Measurements from ENCODE around the gene DEAF1.
"Not testable (repeated sequence)": the region's sequence is repeated elsewhere in the genome, so short reads cannot be mapped to it uniquely, and the experiment has no call there.

The DEAF1 gene

DNA sequence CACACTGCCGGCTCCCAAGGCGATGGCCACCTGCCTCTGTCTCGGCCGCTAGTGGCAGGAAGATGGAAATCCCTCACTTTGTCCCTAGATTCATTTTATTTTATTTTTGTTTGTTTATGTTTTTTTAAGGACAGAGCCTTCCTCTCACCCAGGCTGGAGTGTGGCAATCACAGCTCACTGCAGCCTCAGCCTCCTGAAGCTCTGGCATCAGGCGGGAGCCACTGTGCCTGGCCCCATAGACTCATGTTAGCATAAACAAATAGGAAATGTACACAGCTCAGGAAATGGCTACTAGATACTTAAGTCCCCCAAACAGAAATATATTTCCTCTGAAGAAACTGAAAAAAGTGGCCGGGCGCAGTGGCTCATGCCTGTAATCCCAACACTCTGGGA, 4.1 kb upstream of the DEAF1 start:
- DNase-seq, result no peak

DNA sequence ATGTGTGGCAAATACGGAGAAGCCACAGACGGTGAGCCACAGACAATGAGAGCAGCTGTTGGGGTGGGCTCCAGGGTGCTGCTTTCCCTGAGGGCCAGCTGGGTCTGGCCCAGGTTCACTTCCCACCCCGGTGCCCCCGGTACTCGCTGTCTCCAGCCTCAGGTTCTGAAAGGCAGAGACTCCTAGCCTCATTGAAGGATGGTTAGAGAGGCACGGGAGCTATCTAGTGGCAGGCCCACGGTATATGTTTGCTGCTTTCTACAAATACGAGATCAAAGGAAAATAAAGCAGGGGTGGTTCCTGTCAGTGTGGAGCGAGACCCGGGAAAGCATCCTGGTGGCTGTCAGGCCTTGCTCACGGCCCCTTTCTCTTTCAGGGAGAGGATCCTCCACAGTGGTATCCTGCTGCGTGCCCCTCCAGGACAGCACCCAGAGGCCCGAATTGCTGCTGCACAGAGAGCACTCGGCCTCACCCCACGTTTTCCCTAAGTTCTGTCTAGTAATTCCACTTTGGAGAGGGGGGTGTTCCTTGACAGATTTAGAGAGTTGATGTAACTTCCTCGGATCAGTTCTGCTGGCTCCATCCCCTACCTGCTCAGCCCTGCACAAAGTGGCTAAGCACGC, 3.6 kb upstream of the DEAF1 start:
- no peak for DNase-seq

DNA sequence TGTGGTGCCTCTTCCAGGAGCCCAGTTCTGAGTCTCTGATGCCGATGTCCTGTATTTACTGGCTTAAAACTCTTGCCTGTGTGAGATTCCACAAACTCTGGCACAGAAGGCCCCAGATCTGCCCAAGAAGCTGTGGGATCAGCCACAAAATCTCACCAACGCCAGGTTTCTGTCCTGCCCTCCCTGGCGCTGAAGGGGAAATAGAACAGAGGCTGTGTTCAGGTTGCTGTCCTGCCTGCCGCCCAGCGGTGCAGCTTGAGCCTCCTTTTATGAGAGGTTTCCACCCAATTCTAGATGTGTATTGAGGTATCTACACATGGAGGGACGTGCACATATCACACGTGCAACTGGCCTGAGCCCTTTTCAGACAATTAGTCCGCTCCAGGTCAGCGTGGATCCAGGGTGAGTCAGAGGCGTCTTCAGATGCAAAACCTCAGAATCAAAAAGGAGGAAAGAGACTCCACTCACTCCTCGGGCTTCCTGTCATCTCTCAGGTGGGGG, 2.8 kb upstream of the DEAF1 start:
- no peak for DNase-seq

DNA sequence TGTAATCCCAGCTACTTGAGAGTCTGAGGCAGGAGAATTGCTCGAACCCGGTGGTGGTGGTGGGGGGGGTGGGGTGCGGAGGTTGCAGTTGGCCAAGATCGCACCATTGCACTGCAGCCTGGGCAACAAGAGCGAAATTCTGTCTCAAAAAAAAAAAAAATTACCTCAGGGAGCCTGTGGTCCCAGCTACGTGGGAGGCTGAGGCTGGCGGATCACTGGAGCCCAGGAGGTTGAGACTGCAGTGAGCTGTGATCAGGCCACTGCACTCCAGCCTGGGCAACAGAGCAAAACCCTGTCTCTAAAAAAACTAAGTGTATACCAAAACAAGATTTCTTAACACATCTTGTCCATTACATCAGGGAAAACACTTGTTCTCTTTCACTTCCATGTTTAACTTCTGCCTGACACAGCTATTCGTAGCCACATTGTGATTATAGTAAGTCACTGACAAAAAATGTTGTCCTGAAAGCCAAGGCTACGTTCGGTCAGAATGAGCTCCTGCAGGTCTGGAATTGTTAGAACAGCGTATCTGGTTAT, 2.0 kb upstream of the DEAF1 start:
- no peak for DNase-seq

DNA sequence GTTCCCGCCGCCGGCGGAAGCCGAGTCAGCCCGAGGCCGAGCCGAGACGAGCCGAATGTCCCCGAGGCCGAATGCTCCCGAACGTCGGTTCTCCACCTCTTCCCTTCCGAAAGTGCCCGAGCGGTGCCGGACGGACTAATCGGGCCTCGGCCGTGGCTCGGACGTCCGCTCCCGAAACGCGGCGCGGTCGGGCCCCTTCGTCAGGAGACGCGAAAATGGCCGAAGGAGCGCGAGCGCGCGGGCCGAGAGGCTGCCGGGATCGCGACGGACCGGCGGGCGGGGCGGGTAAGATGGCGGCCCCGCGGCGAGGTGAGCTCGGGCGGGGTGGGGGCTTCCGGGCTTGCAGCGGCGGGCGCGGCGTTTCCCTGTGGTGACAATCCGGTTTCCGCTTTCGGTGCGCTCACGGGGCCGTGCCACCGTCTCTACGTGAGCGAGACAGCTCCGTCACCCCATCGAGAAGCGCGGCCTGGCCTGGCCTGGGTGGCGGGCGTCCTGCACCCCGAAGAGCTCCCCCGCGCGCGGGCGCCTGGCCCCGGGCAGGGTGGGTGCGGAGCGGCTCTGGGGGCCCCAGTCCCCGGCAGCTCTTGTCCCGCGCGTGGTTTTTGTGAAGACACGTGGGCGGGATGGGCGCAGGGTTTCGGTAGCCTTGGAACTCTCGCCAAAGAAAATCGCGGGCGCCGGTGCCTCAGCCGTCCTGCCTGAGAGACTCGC, 671 bp upstream of the DEAF1 start, which contains the start of gene TMEM80:
Gene TMEM80 (plus strand): TSS at position 279 of the 711 bp plus-strand sequence. CDS start 12 bp downstream, at position 291.
- DNase-seq, result peak; percentile 99

DNA sequence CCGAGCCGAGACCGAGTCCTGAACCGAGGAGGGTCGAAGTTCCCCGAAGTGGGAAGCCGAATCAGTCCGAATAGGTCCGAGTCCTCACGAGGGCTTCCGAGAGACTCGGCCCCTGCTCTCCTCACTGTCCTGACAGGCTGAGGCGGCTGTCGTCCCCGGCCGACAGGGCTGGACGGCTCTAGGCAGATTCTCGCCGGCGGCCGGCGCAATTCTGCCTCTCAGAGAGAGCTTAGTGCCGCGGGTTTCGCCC, 191 bp upstream of the DEAF1 start:
- DNase-seq, result no peak

DNA sequence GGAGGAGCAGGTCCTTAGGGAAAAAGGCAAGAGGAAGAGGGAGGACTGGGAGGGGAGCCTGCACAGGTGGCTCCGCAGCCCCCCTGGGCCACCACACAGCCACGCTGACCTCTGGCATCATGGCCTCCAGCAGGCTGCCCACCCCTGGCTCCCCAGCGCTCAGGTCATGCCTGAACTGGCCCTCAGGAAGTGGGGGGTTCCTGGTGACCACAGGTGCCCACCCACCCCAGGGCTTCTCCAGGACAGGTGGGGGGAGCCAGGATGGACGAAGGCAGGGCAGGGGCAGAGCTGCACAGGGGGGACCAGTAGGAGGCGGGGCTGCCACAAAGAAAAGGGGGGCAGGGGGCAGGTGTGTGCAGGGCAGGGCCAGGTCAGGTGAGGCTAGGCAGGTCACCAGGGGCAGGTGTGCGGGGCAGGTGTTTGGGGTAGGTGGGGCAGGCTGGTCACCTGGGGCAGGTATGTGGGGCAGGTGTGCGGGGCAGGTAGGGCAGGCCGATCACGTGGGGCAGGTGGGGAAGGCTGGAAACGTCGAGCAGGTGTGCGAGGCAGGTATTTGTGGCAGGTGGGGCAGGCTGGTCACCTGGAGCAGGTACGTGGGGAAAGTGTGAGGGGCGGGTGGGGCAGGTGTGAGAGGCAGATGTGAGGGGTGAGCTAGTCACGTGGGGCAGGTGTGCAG, 997 bp downstream of the DEAF1 start:
- DNase-seq, result no peak

DNA sequence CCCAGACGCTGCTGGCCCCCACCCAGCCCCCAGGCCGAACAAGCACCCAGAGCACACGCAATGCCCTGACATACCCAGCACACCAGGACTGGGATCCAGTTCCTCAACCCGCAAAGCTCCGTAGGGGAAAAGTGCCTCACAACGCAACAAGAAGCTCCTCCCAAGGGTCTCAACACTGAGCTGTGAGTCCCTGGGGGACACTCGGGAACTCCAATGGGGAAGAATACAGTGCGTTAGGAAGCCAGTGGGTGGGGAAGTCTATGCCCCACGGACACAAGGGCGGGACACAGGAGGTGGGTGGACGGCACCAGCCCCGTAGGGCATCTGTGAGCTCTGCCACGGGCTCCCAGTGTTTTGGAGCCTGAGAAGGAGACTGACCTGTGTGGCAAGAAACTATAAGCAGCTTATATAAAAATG, 1.6 kb downstream of the DEAF1 start:
- no peak for DNase-seq

DNA sequence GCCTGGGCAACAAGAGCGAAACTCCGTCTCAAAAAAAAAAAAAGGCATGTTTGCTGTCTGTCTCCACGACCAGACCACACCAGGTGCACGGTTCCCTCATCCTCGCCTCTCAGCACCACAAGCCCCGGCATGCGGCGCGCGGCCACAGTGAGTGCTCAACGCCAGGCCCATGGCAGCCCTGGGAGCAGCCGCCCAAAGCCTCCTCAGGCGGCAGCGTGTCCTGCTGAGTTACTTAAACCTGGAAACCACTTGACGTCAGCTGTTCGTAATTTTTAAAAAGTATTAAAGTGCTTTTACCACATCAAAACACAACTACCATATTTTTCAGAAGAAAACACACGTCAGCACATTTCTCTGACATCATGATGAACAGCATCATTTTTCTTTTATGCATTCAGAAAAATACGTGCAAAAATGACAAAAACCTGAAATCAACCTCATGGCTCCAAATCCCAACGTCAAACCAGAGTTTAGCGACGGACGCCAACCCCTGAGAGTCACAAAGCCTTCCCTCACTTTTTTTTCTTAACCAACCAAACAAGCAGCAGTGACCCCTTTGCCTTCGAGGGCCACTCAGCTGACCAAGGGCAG, 2.1 kb downstream of the DEAF1 start:
- DNase-seq, result no peak

DNA sequence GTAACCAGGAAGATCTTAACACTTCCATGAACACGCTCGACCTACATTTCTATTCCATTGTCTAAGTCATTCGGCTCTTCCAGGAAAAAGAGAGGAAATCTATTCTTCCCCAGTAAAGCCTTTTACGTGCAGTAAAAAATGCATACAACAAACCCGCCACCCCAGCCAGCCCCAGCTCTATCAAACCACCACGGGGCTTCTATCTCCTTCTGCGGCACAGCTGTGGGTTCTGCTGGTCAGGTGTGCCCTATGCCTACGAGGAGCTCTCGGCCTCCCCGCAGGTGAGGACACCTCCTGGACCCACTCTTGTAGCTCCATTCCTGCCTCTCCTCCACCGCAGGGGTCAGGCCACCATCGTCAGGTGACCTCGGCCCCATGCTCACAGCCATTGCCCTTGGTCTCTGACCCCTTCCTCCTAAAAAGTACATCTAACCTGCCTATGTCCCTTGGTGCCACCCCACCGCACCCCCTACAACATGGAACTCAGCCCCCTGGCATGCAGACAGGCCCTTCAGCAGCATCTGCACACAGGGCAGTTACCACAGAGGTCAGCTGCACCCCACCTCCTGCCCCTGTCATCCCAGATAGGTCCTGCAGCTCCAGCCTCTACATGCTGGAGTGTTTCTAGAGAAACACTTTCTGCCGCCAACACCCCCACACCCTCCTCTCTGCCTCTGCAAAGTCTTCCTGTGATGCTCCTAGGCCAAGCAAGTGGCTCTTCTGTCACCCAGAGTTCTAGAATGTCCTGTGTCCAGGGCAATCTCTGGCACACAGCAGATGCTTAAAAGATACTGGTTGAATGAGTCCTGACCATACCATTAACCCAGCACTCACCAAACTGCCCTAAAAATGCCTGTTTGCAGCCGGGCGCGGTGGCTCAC, 3.1 kb downstream of the DEAF1 start:
- no peak for DNase-seq

DNA sequence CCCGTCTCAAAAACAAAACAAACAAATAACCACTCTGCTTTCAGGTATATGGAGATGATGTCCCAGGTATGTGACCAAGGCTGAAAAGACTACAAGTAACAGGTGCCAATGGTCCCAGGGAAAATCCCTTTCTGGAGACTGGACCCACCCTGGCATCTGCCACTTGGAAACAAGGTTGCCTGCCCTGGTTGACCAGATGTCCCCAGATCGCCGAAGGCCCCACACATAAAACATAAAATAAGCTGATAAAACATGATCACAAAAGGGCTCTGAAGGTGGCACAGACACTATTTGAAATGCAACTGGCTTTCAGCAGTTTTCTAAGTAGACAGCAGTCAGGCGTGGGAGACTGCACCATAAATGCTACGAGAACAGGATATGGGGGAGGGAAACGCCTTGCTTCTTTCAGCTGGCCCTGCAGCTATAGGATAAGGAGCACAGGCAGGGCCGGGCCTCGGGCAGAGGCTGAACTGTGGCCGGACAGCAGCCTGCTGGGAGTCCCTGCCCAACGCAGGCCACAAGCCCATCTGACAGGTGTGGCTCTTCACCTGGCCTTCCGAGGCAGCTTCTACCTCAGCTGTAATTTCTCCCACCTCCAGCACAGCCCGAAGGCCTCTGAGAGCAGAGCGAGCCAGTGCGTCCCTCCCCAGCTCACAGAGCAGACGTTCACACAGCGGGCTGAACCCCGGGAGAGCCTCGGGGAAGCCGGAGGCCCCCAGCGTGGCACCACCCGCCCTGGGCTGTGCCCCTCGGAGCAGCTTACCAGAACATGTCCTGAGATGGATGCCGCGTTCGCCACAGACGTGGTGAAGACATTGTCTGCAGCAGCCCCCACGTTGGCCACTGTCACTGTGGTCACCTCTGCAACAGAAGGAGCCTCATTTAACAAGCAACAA, 4.0 kb downstream of the DEAF1 start:
- no peak for DNase-seq

DNA sequence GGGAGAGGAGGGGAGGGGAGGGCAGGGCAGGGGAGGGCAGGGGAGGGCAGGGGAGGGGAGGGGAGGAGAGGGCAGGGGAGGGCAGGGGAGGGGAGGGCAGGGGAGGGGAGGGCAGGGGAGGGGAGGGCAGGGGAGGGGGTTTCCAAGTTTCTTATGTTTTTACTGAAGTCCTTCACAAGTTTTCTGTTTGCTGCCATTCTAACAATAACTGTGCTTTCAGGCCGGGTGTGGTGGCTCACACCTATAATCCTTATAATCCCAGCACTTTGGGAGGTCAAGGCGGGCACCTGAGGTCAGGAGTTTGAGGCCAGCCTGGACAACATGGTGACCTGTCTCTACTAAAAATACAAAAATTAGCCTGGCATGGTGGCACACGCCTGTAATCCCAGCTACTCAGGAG, 4.8 kb downstream of the DEAF1 start:
- DNase-seq, result not testable (repeated sequence)

DNA sequence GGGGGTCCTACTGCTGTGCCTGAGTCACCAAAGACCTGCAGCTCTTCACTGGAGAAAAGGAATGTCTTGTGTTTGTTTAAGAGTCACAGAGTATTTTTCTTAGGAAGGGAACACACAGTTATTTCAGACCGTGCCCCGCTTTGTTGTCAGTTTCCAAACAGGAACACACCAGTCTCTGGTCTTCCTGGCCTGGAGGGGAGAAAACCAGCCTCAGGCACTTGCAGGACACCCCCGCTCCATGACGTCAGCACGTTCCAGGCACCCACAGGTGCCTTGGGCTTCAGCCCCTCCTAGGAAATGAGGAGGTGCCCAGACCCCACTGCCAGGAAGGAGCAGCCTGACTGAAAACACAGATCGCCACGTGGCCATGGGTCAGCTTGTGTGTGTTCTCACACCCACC, 5.4 kb downstream of the DEAF1 start:
- DNase-seq, result no peak

DNA sequence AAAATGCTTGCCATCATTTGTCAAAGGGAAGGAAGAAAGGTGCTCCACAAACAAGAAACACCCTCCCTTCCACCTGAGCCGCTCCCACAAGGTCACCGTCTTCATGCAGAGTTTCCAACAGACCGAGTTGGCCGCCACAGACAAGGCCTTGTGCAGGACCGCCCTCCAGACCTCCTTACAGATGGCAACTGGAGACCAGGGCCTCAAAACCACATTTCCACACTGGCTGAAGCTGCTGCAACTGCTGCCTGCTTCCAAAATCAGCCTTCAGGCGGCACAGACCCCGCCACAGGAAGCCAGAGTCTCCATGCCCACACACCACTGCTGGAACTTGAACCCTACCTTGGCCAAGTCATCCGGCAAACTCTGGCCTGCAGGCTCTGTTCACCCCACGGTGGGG, 6.3 kb downstream of the DEAF1 start:
- DNase-seq, result no peak

DNA sequence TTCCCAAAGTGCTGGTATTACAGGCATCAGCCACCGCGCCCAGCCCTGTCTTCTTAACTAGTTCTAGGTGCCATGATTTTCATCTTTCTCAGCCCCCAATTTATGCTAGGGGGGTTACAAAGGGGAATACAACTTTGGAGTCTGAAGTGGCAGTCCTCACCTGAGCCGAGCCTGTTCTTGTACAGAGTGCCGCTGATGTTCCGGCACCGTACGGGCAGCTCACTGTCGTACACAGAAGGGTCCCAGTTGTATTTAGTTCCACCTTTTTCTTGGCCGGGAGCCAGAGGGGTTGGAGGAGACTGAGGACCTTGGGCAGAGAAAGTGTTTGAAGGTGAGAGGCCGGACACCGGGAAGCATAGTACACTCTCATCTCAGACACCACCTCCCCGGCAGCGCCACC, 7.3 kb downstream of the DEAF1 start:
- no peak for DNase-seq

DNA sequence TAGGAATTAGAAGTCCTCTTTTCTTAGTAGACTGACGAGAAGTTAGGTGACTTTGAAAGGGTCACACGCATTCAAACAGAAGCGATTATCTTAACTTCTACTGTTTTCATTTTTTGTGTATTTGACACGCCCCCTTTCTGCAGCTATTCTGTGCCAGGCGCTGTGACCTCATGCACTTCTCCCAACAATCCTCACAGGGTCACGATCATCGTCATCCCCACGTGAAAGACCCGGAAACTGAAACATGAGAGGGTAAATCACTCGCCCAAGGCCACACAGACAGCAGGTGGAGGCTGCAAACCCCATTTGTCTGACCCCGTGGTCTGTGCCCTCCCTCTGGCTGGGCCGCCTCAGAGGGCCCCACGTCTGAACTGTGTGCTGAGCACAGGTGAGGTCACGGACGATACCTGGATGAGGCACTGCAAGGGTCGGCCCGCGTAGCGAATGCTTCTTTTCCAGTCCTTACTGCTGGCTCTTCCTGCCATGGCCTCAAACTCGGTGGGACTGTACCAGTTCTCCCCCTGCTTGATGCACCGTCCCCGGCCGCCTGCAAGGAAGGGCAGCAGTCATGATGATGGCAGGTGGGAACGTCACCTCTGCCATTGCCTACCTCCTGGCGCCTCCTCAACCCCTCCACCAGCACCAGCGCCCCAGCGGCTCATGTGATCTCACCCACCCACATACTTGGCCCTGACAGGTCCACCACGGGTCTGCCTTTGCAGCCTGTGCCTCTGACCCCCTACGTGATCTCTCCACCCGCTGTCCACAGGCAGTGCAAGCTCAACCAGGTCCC, 8.4 kb downstream of the DEAF1 start:
- no peak for DNase-seq

DNA sequence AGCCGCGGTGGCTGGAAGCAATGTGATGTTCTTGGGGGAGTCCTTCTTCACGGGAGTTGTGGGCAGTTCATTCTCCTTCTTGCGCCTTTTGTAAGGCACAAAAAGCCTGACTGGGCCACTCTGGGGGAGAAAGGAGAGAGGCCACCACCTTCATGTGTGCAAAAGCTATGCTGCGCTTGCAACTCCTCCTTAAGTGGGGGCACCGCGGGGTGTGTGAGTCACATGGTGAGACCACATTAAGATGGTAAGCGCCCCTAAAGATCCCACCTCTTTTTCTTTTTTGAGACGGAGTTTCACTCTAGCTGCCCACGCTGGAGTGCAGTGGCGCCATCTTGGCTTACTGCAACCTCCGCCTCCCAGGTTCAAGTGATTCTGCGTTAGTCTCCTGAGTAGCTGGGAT, 14.1 kb downstream of the DEAF1 start:
- no peak for DNase-seq

DNA sequence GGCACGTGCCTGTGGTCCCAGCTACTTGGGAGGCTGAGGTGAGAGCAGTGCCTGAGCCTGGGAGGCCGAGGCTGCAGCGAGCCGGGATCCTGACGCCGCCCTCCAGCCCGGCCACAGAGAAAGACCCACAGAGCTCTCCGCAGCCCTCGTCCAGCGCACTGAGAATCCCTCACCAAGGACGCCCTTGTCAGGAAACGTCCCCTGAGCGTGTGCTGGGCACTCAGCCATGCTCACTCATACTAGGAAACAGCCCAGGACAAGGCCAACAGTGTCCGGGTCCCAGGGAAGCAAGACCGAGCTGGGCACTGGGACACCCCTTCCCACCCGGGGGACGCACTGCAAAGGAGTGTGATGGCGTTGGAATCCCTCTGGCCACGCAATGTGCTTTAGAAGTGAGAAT, 14.5 kb downstream of the DEAF1 start:
- DNase-seq, result no peak

DNA sequence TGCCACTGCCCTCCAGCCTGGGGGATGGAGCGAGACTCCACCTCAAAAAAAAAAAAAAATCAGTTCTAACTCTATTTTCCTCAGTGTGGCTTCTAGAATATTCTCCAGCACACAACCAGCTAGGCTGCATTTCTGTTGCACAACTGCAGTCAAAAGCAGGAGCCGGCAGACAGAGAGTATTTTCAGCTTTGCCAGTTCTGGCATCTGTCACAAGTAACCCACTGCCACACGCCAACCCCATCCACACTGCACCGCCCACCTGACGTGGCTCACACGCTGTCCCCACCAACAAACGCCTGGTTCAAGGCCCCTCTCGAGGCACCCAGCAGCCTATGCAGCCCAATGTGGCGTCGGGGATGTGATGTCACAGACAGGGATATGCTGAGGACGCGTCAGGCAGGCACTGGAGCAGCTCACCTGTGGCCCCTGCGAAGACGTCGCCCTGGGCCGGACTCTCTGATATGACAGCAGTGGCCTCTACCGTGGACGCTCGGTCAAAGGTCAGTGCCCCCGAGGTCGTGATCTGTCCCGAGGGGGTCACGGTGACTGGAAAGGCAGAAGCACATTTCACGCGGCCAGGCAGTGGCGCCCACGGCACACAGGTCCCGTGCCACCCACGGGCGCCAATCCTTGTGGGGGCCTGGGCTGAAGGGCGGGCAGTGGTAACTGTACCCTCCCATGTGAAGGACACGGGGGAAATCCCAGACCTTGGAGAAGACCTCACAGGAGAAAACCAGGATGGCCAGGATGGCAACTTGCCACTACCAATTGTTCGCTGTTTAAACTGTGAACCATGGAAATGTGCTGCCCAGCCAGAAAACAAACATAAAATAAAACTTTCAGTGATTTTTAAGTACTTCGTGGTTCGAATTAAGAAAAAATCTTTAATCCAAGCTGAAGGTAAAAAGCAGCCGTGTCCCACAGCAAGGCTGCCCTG, 15.5 kb downstream of the DEAF1 start:
- DNase-seq, result no peak

DNA sequence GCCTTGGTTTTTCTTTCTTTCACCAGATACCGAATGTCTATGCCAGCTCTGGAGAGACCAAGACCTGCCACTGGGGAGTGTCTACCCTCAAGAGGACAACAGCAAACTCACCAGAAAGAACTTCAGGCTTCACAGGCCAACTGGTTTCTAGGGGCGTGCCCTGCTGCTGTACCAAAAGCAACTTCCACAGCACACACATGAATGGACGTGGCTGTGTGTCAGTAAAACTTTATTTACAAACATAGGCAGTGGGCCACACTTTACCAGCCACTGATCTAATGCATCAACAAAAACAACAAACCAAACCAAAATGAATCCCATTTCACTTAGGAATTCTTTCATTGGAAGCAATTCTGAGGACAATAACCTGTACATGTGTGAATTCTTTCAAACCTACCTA, 16.7 kb downstream of the DEAF1 start:
- DNase-seq, result no peak

Data from femur (tissue), 1 donor.